Mesenchymal stem cell (in vitro differentiated cells and primary cell): ENCODE data around the gene SAMD11.

Experiments used
- DNase-seq: peaks from one replicate; pipeline ENCODE4 v3.0.0-alpha.2; 2013
- H2AFZ ChIP-seq: one replicate; pipeline ENCODE4 v1.6.1; 2013; ENCODE audit warnings: low read depth, mild to moderate bottlenecking, control low read depth, inconsistent platforms, low read length, moderate library complexity
- H2AK5ac ChIP-seq: 2 replicates; pipeline ENCODE4 v1.6.1; 2013; ENCODE audit warnings: low read length, moderate library complexity, mild to moderate bottlenecking, inconsistent platforms; ENCODE audit not compliant: severe bottlenecking
- H2BK120ac ChIP-seq: one replicate; pipeline ENCODE4 v1.6.1; 2013; ENCODE audit warnings: low read depth, mild to moderate bottlenecking, inconsistent platforms, low read length, moderate library complexity
- H2BK12ac ChIP-seq, 2 experiments: one replicate each; pipeline ENCODE4 v1.6.1; 2013; ENCODE audit warnings: inconsistent platforms in 2 of 2, low read length in 2 of 2, mild to moderate bottlenecking in 2 of 2, moderate library complexity in 2 of 2, control low read depth in 1 of 2
- H2BK15ac ChIP-seq: one replicate; pipeline ENCODE4 v1.6.1; 2013; ENCODE audit warnings: mild to moderate bottlenecking, low read depth, inconsistent platforms; ENCODE audit not compliant: poor library complexity, severe bottlenecking
- H2BK5ac ChIP-seq: 2 replicates; pipeline ENCODE4 v1.6.1; 2013; ENCODE audit warnings: low read depth, mild to moderate bottlenecking, low read length, control low read depth, inconsistent platforms; ENCODE audit not compliant: poor library complexity, severe bottlenecking
- H3K14ac ChIP-seq, 2 experiments: one replicate each; pipeline ENCODE4 v1.6.1; 2013; ENCODE audit warnings: inconsistent platforms in 2 of 2, low read length in 2 of 2, control low read depth in 1 of 2, mild to moderate bottlenecking in 1 of 2, moderate library complexity in 1 of 2
- H3K18ac ChIP-seq, 2 experiments: one replicate each; pipeline ENCODE4 v1.6.1; 2013; ENCODE audit warnings: inconsistent platforms in 2 of 2, low read length in 2 of 2, control low read depth in 1 of 2, low read depth in 1 of 2, mild to moderate bottlenecking in 1 of 2
- H3K23ac ChIP-seq, 2 experiments: one replicate each; pipeline ENCODE4 v1.6.1; 2013; ENCODE audit warnings: inconsistent platforms in 2 of 2, low read length in 2 of 2, mild to moderate bottlenecking in 2 of 2, moderate library complexity in 2 of 2, control low read depth in 1 of 2
- H3K27ac ChIP-seq: 2 replicates; pipeline ENCODE4 v1.5.1; 2013; ENCODE audit warnings: mild to moderate bottlenecking, moderate library complexity, low read length, control low read depth, inconsistent platforms; ENCODE audit not compliant: poor library complexity, severe bottlenecking
- H3K27me3 ChIP-seq, 2 experiments: 2 replicates each; pipeline versions ENCODE4 v1.6.1 to v1.7.0; 2013; ENCODE audit warnings: low read length in 2 of 2, mild to moderate bottlenecking in 2 of 2, moderate library complexity in 2 of 2, control low read depth in 1 of 2, inconsistent platforms in 1 of 2; ENCODE audit not compliant: control insufficient read depth in 1 of 2, insufficient read depth in 1 of 2
- H3K36me3 ChIP-seq, 2 experiments: 2 replicates each; pipeline versions ENCODE4 v1.6.1 to v1.7.0; 2013; ENCODE audit warnings: low read length in 2 of 2, control low read depth in 1 of 2, inconsistent platforms in 1 of 2, low read depth in 1 of 2, mild to moderate bottlenecking in 1 of 2; ENCODE audit not compliant: insufficient read depth in 2 of 2, control insufficient read depth in 1 of 2
- H3K4ac ChIP-seq, 2 experiments: one replicate each; pipeline ENCODE4 v1.6.1; 2013; ENCODE audit warnings: inconsistent platforms in 2 of 2, low read length in 2 of 2, mild to moderate bottlenecking in 2 of 2, moderate library complexity in 2 of 2, control low read depth in 1 of 2, low read depth in 1 of 2
- H3K4me1 ChIP-seq: 2 replicates; pipeline ENCODE4 v1.6.1; 2013; ENCODE audit warnings: low read depth, low read length, control low read depth; ENCODE audit not compliant: control insufficient read depth, insufficient read depth
- H3K4me2 ChIP-seq: 2 replicates; pipeline ENCODE4 v1.6.1; 2013; ENCODE audit warnings: low read length, mild to moderate bottlenecking, inconsistent platforms; ENCODE audit not compliant: poor library complexity, severe bottlenecking
- H3K4me3 ChIP-seq, 2 experiments: 2 replicates each; pipeline versions ENCODE4 v1.5.1 to v1.7.0; 2013; ENCODE audit warnings: low read length in 2 of 2, mild to moderate bottlenecking in 2 of 2, control low read depth in 1 of 2, low read depth in 1 of 2; ENCODE audit not compliant: insufficient read depth in 1 of 2
- H3K79me1 ChIP-seq: replicated peaks from 2 replicates; pipeline ENCODE4 v1.6.1; 2013; ENCODE audit warnings: mild to moderate bottlenecking, control low read depth, low read length, inconsistent platforms; ENCODE audit not compliant: poor library complexity, severe bottlenecking
- H3K9ac ChIP-seq: 2 replicates; pipeline ENCODE4 v1.7.0; 2013; ENCODE audit warnings: mild to moderate bottlenecking, low read length, moderate library complexity
- H3K9me3 ChIP-seq: 2 replicates; pipeline ENCODE4 v1.7.0; 2013; ENCODE audit warnings: mild to moderate bottlenecking, low read length; ENCODE audit not compliant: control insufficient read depth
- H4K8ac ChIP-seq: one replicate; pipeline ENCODE4 v1.6.1; 2013; ENCODE audit warnings: inconsistent platforms, mild to moderate bottlenecking, low read length, moderate library complexity
- H4K91ac ChIP-seq: one replicate; pipeline ENCODE4 v1.6.1; 2013; ENCODE audit warnings: mild to moderate bottlenecking, low read length, inconsistent platforms
- WGBS: methylation state at CpG from one replicate; pipeline ENCODE4 v1.1.7; 2013; ENCODE audit warnings: mixed read lengths; 5-methylcytosine and 5-hydroxymethylcytosine counted together

The SAMD11 gene

GRCh38 chr1:970242-970972, 46.7 kb downstream of the SAMD11 start:
- H3K14ac ChIP-seq: no peak overlapping the region
- H3K79me1 ChIP-seq: no peaks in the 10 kb centered on the region
- H3K27ac ChIP-seq: no peak overlapping the region
- H3K4me1 ChIP-seq: peaks cover 19% of the 10 kb centered on the region
- no peak overlapping the region for H3K4ac ChIP-seq
- H3K18ac ChIP-seq: no peak overlapping the region
- H3K9me3 ChIP-seq: no peaks in the 10 kb centered on the region
- H3K9ac ChIP-seq: no peak overlapping the region
- H2AFZ ChIP-seq: no peak overlapping the region
- no peak overlapping the region for H4K8ac ChIP-seq
- no peak for DNase-seq
- no peak overlapping the region for H2BK15ac ChIP-seq
- H2BK120ac ChIP-seq: no peak overlapping the region
- H2BK5ac ChIP-seq: no peak overlapping the region
- no peak overlapping the region for H3K4me3 ChIP-seq
- H3K4me2 ChIP-seq: no peak overlapping the region
- H4K91ac ChIP-seq: no peak overlapping the region
- peaks cover 0 to 13% of the 10 kb centered on the region in 2 experiments for H3K36me3 ChIP-seq
- no peak overlapping the region for H3K23ac ChIP-seq
- 49% methylated on average over 33 of the region's 33 CpGs for WGBS
- H3K27me3 ChIP-seq: peaks cover 0 to 75% of the 10 kb centered on the region in 2 experiments
- no peak overlapping the region for H2BK12ac ChIP-seq
- no peak overlapping the region for H2AK5ac ChIP-seq

- Histone ChIP-seq H2AFZ (no peak overlapping the region), H3K4me1 (peaks cover 18% of the 10 kb centered on the region), H3K18ac (no peak overlapping the region), H3K4me2 (no peak overlapping the region), H2BK15ac (no peak overlapping the region), H3K4ac (no peak overlapping the region), H2BK12ac (no peak overlapping the region), H3K23ac (no peak overlapping the region), H3K14ac (no peak overlapping the region), H2BK120ac (no peak overlapping the region), H3K4me3 (no peak overlapping the region), H3K27ac (no peak overlapping the region), H2BK5ac (no peak overlapping the region), H4K91ac (no peak overlapping the region), H3K9ac (no peak overlapping the region), H3K79me1 (no peaks in the 10 kb centered on the region), H3K27me3 (peaks cover 0 to 83% of the 10 kb centered on the region in 2 experiments), H3K9me3 (no peaks in the 10 kb centered on the region), H4K8ac (no peak overlapping the region), H3K36me3 (peaks cover 0 to 9% of the 10 kb centered on the region in 2 experiments), H2AK5ac (no peak overlapping the region)
- 84% methylated on average over 30 of the region's 42 CpGs for WGBS
- no peak for DNase-seq
These were observed 47.4 kb downstream of the SAMD11 start for GRCh38 chr1:970973-971730.

- H3K27me3 ChIP-seq: peaks cover 0 to 86% of the 10 kb centered on the region in 2 experiments
- DNase-seq: no peak
- peaks cover 14% of the 10 kb centered on the region for H3K4me1 ChIP-seq
- H3K18ac ChIP-seq: no peak overlapping the region
- H3K9ac ChIP-seq: no peak overlapping the region
- H2AK5ac ChIP-seq: no peak overlapping the region
- WGBS: 91% methylated on average over 34 of the region's 34 CpGs
- no peak overlapping the region for H3K23ac ChIP-seq
- no peaks in the 10 kb centered on the region for H3K79me1 ChIP-seq
- H3K14ac ChIP-seq: no peak overlapping the region
- H4K91ac ChIP-seq: no peak overlapping the region
- no peaks in the 10 kb centered on the region for H3K9me3 ChIP-seq
- no peak overlapping the region for H2AFZ ChIP-seq
- no peak overlapping the region for H3K4me3 ChIP-seq
- no peak overlapping the region for H4K8ac ChIP-seq
- no peak overlapping the region for H3K27ac ChIP-seq
- H2BK15ac ChIP-seq: peak overlapping the region; percentile 6
- H3K4ac ChIP-seq: no peak overlapping the region
- no peak overlapping the region for H2BK120ac ChIP-seq
- H3K4me2 ChIP-seq: no peak overlapping the region
- peaks cover 0 to 9% of the 10 kb centered on the region in 2 experiments for H3K36me3 ChIP-seq
- no peak overlapping the region for H2BK12ac ChIP-seq
- H2BK5ac ChIP-seq: no peak overlapping the region
These were observed 48.2 kb downstream of the SAMD11 start for GRCh38 chr1:971751-972506.
